Measurements from ENCODE around the gene SLC19A3. TPM values are rescaled to one million over a fixed set of nuclear protein-coding genes. Genes with fewer than 3 reads are reported as not detected.

The SLC19A3 gene
- total RNA-seq, 8 experiments from 2014 or later, result 0.27 to 7.5 (median 0.78) TPM

DNA sequence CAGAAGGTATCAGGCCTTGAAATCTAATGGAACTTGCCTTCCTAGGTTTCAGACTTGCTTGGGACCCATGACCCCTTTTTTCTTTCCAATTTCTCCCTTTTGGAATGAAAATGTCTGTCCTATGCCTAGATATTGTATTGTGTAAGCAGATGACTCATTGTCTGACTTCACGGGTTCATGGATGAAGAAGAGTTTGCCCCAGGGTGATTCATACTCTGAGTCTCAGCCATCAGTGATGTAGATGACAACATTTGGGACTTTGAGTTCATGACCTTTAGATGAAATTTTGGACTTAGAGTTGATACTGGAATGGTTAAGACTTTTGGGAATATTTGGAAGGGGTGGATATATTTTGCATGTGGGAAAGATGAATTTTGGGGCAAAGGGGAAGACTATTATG lies 62.4 kb downstream of the SLC19A3 start:
- 0 to 83% (median 60%) methylated on average over 1 of the region's 1 CpG; no CpG with 5 or more reads in 3 of the 10 experiments for WGBS, 10 experiments
- Histone ChIP-seq H3K4me3 (no peak overlapping the region), H3K27ac (no peak overlapping the region), H3K4me1 (replicated peaks in 1 of 2) (peaks cover 0 to 8% of the 10 kb centered on the region in 2 donors)
- in situ Hi-C loops (cut with MboI; ENCODE audit: low pct_unique_long_range_greater_than_20kb in 2 of 9, low sequenced_read_pairs in 9 of 9, unreplicated experiment in 9 of 9), result loop anchor here in 3 of 9 experiments (10.0 to 25.0 kb wide), 3 partner anchors 107 to 251 kb away; partner anchors contain the start of gene DAW1 (in 1 of the 3)
- ATAC-seq (replicated peaks in 6 of 8), result peak in 4 of 8 experiments; percentile 64 to 84 (median 75)

- Histone ChIP-seq H3K4me3 (no peak overlapping the region), H3K4me1 (replicated peaks in 1 of 2) (peaks cover 0 to 8% of the 10 kb centered on the region in 2 donors), H3K27ac (no peak overlapping the region)
- ATAC-seq (replicated peaks in 6 of 8), result no peak
- 0 to 100% (median 60%) methylated on average over 1 of the region's 1 CpG; no CpG with 5 or more reads in 5 of the 10 experiments for WGBS, 10 experiments
- in situ Hi-C loops (cut with MboI; ENCODE audit: low pct_unique_long_range_greater_than_20kb in 2 of 9, low sequenced_read_pairs in 9 of 9, unreplicated experiment in 9 of 9), result loop anchor here in 3 of 9 experiments (10.0 to 25.0 kb wide), 3 partner anchors 108 to 250 kb away; partner anchors contain the start of gene DAW1 (in 1 of the 3)
Observed at GRCh38 chr2:227654426-227654825, 63.4 kb downstream of the SLC19A3 start.

- in situ Hi-C loops (cut with MboI; ENCODE audit: low pct_unique_long_range_greater_than_20kb in 2 of 9, low sequenced_read_pairs in 9 of 9, unreplicated experiment in 9 of 9), result loop anchor here in 3 of 9 experiments (10.0 to 25.0 kb wide), 3 partner anchors 109 to 249 kb away; partner anchors contain the start of gene DAW1 (in 1 of the 3)
- H3K27ac ChIP-seq, result no peak overlapping the region
- H3K4me1 ChIP-seq (replicated peaks in 1 of 2), result peaks cover 0 to 8% of the 10 kb centered on the region in 2 donors
- no peak overlapping the region for H3K4me3 ChIP-seq
- 0 to 92% (median 59%) methylated on average over 1 to 4 of the region's 4 CpGs for WGBS, 10 experiments
- peak in 3 of 8 experiments; percentile 49 to 78 (median 53) for ATAC-seq (replicated peaks in 6 of 8)
Observed at GRCh38 chr2:227653419-227653818, 64.4 kb downstream of the SLC19A3 start.

DNA sequence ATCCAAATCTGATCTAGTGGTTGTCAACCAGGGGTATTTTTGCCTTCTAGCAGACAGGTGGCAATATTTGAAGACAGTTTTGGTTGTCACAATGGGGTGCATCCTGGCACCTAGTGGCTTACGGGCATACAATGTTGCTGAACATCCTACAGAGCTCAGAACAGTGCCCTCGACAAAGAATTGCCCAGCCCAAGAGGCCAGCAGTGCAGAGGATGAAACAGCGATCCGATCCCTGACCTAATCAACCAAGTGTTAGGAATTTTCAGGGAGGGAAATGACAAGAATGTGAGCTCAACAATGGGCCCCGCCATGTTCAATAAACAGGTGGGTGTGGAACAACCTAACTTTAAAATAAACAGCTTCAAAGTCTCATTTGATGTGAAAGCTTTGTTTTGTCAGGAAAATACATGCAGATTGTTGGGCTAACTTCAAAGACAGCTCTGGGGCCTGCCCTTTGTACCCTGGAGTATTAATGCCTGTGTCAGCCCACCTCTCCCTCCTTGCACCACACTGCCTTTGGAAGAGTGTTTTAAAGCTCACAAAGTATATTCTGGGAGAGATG lies 73.8 kb downstream of the SLC19A3 start:
- H3K4me3 ChIP-seq, result no peak overlapping the region
- no peak overlapping the region for H3K27ac ChIP-seq
- no peaks in the 10 kb centered on the region for H3K4me1 ChIP-seq (replicated peaks in 1 of 2)
- 21 to 100% (median 83%) methylated on average over 1 to 4 of the region's 5 CpGs; no CpG with 5 or more reads in 3 of the 10 experiments for WGBS, 10 experiments
- in situ Hi-C loops (cut with MboI; ENCODE audit: low pct_unique_long_range_greater_than_20kb in 2 of 9, low sequenced_read_pairs in 9 of 9, unreplicated experiment in 9 of 9), result no loop called here
- ATAC-seq (replicated peaks in 6 of 8), result no peak

DNA sequence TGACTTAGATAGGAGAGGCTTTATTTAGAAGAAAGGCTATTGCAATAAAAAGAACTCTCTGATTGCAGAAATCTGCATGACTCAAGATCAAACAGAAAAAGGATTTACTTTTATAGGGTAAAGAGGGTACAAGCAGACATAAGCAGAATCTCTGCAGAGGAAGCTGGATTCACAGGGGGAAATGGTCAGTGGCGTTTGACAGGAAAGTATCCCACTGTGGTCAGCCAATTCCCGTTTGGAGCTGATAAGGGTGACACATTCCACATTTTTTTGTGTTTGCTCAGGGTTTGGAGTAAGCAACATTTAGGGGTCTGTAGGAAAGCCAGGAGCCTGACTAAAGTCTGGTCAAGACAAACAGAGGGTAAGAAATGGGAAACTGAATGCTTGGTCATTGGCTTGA lies 75.2 kb downstream of the SLC19A3 start:
- no peak for ATAC-seq (replicated peaks in 6 of 8)
- 0 to 62% (median 24%) methylated on average over 1 to 2 of the region's 2 CpGs; no CpG with 5 or more reads in 2 of the 10 experiments for WGBS, 10 experiments
- in situ Hi-C loops (cut with MboI; ENCODE audit: low pct_unique_long_range_greater_than_20kb in 2 of 9, low sequenced_read_pairs in 9 of 9, unreplicated experiment in 9 of 9), result no loop called here
- Histone ChIP-seq H3K4me3 (no peak overlapping the region), H3K27ac (no peak overlapping the region), H3K4me1 (replicated peaks in 1 of 2) (no peaks in the 10 kb centered on the region)

DNA sequence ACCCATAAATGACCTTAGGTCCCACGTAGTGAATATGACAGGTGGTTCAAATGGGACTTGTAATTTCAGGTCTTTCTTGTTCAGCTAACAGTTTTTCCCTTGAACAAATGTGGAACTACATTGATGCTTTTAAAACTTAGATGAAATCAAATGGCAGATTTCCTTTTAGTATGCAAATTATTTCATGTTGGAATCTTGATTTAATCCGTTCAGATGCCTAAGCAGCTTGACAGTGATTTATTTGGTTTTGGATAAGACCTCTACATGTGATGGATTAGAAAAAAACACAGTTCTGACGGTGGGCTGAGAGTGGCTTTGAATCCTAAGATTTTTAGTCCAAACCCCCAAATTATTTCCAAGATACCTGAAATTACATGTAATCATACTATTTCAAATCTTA lies 83.6 kb downstream of the SLC19A3 start:
- Histone ChIP-seq H3K4me1 (replicated peaks in 1 of 2) (no peaks in the 10 kb centered on the region), H3K27ac (no peak overlapping the region), H3K4me3 (no peak overlapping the region)
- WGBS, 10 experiments, result 17 to 100% (median 82%) methylated on average over 1 to 3 of the region's 3 CpGs
- no peak for ATAC-seq (replicated peaks in 6 of 8)
- in situ Hi-C loops (cut with MboI; ENCODE audit: low pct_unique_long_range_greater_than_20kb in 2 of 9, low sequenced_read_pairs in 9 of 9, unreplicated experiment in 9 of 9), result no loop called here

Other genes starting within 250 kb of the SLC19A3 start
- 10 to 100 TPM; 26.2 to 65.6 (median 47.0) TPM for gene AGFG1, start 245.9 kb downstream of the SLC19A3 start, total RNA-seq
- 1 to 10 TPM in 1 of 8 experiments, not detected in 7; 3.1 TPM for gene SCYGR2, start 119.1 kb downstream of the SLC19A3 start, total RNA-seq
- not detected for gene SCYGR3, start 103.2 kb downstream of the SLC19A3 start, total RNA-seq
- under 1 TPM in 2 of 8 experiments, not detected in 6; 0.36 to 0.62 TPM for gene SCYGR4, start 100.5 kb downstream of the SLC19A3 start, total RNA-seq
- gene SCYGR5, start 51.2 kb downstream of the SLC19A3 start, total RNA-seq, result not detected
- gene SCYGR6, start 6.7 kb upstream of the SLC19A3 start, total RNA-seq, result not detected
- gene SCYGR7, start 10.3 kb upstream of the SLC19A3 start, total RNA-seq, result not detected
- gene SCYGR8, start 27.9 kb upstream of the SLC19A3 start, total RNA-seq, result under 1 TPM in 1 of 8 experiments, not detected in 7; 0.38 TPM
- under 1 TPM in 2 of 8 experiments, not detected in 6; 0.16 to 0.38 TPM for gene CCL20, start 95.8 kb upstream of the SLC19A3 start, total RNA-seq
- gene DAW1, start 153.6 kb upstream of the SLC19A3 start, total RNA-seq, result 10 to 100 TPM in 1 of 8 experiments, under 1 TPM in 3, not detected in 4; 0.08 to 28.3 (median 0.13) TPM

Measured in motor neuron (in vitro differentiated cells).